HG02870 (cell line): ENCODE measurements around the gene KIN.
A peak's percentile ranks its signal among the peaks of the same experiment; 100 is the strongest.
"Not testable (repeated sequence)": the region's sequence is repeated elsewhere in the genome, so short reads cannot be mapped to it uniquely, and the experiment has no call there.

Experiments used
- ATAC-seq: cut with Tn5 transposase; IDR thresholded peaks from one replicate; pipeline ENCODE4 v1.9.1; 2021; ENCODE audit warnings: mild to moderate bottlenecking, moderate library complexity; ENCODE audit not compliant: unreplicated experiment

KIN gene

GRCh38 chr10:7795605-7796004, 7.8 kb upstream of the KIN start:
- ATAC-seq = no peak

- no peak for ATAC-seq
Measured at GRCh38 chr10:7794251-7795026, 6.6 kb upstream of the KIN start.

- ATAC-seq = no peak
Measured at GRCh38 chr10:7792541-7792940, 4.7 kb upstream of the KIN start.

GRCh38 chr10:7789390-7789789, 1.6 kb upstream of the KIN start:
- no peak for ATAC-seq

GRCh38 chr10:7788639-7789286, 970 bp upstream of the KIN start:
- peak; percentile 14 for ATAC-seq

- peak; percentile 5 for ATAC-seq
Measured at GRCh38 chr10:7787150-7787856, 490 bp downstream of the KIN start.

GRCh38 chr10:7786430-7786829, 1.4 kb downstream of the KIN start:
- ATAC-seq = no peak

GRCh38 chr10:7782194-7782593, 5.6 kb downstream of the KIN start:
- ATAC-seq = not testable (repeated sequence)

- no peak for ATAC-seq
Measured at GRCh38 chr10:7776777-7777176, 11.0 kb downstream of the KIN start.

GRCh38 chr10:7773845-7774801, 13.7 kb downstream of the KIN start:
- no peak for ATAC-seq

GRCh38 chr10:7768417-7768816, 19.4 kb downstream of the KIN start:
- no peak for ATAC-seq

- ATAC-seq = no peak
Measured at GRCh38 chr10:7767209-7767608, 20.6 kb downstream of the KIN start.

GRCh38 chr10:7766241-7766640, 21.6 kb downstream of the KIN start:
- ATAC-seq = no peak

GRCh38 chr10:7763929-7764328, 23.9 kb downstream of the KIN start:
- no peak for ATAC-seq

- ATAC-seq = no peak
Measured at GRCh38 chr10:7756360-7756992, 31.3 kb downstream of the KIN start.

- ATAC-seq = no peak
Measured at GRCh38 chr10:7755103-7755502, 32.7 kb downstream of the KIN start.

- ATAC-seq = no peak
Measured at GRCh38 chr10:7752251-7752650, 35.5 kb downstream of the KIN start.

- ATAC-seq = no peak
Measured at GRCh38 chr10:7750222-7750621, 37.6 kb downstream of the KIN start.

GRCh38 chr10:7748637-7749036, 39.2 kb downstream of the KIN start:
- ATAC-seq = not testable (repeated sequence)

- ATAC-seq = no peak
Measured at GRCh38 chr10:7744307-7744706, 43.5 kb downstream of the KIN start.
